LNCaP clone FGC (cell line): Measurements from ENCODE around the gene BPIFB3.

Experiments used
- DNase-seq: peaks from one replicate; pipeline ENCODE4 v3.0.0-alpha.2; 2011; ENCODE audit warnings: low read depth
- H3K4me3 ChIP-seq: 2 replicates; pipeline ENCODE4 v1.5.1; 2011; ENCODE audit warnings: mild to moderate bottlenecking, low read depth, low read length, control low read depth
- CTCF ChIP-seq: IDR thresholded peaks from 2 replicates; pipeline ENCODE4 v1.5.1; 2012; ENCODE audit warnings: mild to moderate bottlenecking; ENCODE audit not compliant: control insufficient read depth, insufficient read depth; ENCODE audit errors: extremely low read depth

BPIFB3 gene

GRCh38 chr20:33026779-33027759 lies 26.6 kb upstream of the BPIFB3 start:
- no peak for TF ChIP-seq CTCF
- no peak overlapping the region for H3K4me3 ChIP-seq
- no peak for DNase-seq

- no peak for DNase-seq
- TF ChIP-seq CTCF, result no peak
- H3K4me3 ChIP-seq, result no peak overlapping the region
Measured at GRCh38 chr20:33027769-33028751, 25.6 kb upstream of the BPIFB3 start.

GRCh38 chr20:33028875-33029274 lies 24.8 kb upstream of the BPIFB3 start:
- H3K4me3 ChIP-seq, result no peak overlapping the region
- no peak for DNase-seq
- no peak for TF ChIP-seq CTCF

GRCh38 chr20:33030076-33030475 lies 23.6 kb upstream of the BPIFB3 start:
- TF ChIP-seq CTCF, result no peak
- no peak for DNase-seq
- H3K4me3 ChIP-seq, result no peak overlapping the region

GRCh38 chr20:33030569-33030968 lies 23.1 kb upstream of the BPIFB3 start:
- no peak overlapping the region for H3K4me3 ChIP-seq
- DNase-seq, result no peak
- TF ChIP-seq CTCF, result no peak

GRCh38 chr20:33031531-33031930 lies 22.2 kb upstream of the BPIFB3 start, which contains the start of gene BPIFB6:
Gene BPIFB6, plus strand, starts transcription at chr20:33031648. Its CDS starts 0 bp downstream, at chr20:33031648.
- DNase-seq, result no peak

More at GRCh38 chr20:33031531-33031930, 22.2 kb upstream of the BPIFB3 start, which contains the start of gene BPIFB6:
- H3K4me3 ChIP-seq, result no peak within 1 kb of the TSS
- TF ChIP-seq CTCF, result no peak
